ENCODE measurements around the gene CBFB.
"Not testable (repeated sequence)": the region's sequence is repeated elsewhere in the genome, so short reads cannot be mapped to it uniquely, and the experiment has no call there.

CBFB gene

GRCh38 chr16:67098599-67098998, 69.7 kb downstream of the CBFB start:
- no peak for DNase-seq (ENCODE audit: low read depth)

- no peak for DNase-seq (ENCODE audit: low read depth)
Observed at GRCh38 chr16:67100569-67101310, 71.8 kb downstream of the CBFB start.

DNA sequence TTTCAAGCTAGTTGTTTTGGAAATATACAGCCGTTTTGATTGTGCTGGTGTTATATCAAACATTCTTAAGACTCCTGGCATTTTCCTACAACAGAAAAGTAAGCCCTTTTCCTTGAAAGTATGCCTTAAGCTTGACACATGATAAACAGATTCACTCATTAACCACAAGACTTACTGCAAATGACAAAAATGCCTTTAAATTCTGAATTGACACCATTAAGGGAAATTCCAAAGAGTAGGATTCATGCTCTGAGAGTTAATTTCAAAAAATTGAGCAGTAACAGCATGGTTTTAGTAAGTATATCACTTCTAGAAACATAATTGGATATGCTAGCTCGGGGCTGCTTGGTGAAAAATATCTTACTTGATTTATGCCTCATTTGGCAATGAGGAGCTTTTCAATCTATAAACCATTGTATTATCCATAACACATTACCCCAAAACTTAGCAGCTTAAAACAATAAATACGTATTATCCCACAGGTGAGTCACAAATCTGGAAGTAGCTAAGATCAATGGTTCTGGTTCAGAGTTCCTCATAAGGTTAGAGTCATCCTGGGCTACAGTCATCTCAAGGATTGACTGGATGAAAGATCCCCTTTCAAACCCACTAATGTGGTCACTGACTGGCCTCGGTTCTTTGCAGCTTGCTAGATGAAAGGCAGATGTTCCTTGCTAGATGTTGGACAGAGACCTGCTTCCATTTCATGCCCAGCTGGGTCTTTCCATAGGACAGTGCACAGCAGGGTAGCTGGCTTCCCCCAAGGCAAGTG, 72.5 kb downstream of the CBFB start:
- no peak for DNase-seq (ENCODE audit: low read depth)

DNA sequence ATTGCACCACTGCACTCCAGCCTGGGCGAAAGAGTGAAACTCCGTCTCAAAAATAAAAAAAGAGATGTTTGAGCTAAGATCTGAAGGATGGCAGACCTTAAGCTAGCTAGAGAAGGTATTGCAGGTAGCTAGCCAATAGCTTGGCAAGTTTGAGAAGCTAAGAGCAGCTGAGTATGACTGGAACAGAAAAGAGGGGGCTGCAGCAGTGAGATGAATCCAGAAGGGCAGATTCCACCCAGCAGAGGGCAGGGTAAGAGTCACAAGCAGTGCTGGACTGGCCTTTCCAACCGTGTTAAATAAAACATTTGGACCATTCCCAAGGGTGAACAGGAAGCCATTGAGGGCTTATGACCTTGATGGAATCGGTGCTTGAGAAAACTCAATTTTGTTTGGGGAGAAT, 75.1 kb downstream of the CBFB start:
- DNase-seq (ENCODE audit: low read depth), result no peak

- DNase-seq (ENCODE audit: low read depth), result no peak
Observed at GRCh38 chr16:67104845-67105244, 75.9 kb downstream of the CBFB start.

- no peak for DNase-seq (ENCODE audit: low read depth)
Observed at GRCh38 chr16:67105246-67105645, 76.3 kb downstream of the CBFB start.

DNA sequence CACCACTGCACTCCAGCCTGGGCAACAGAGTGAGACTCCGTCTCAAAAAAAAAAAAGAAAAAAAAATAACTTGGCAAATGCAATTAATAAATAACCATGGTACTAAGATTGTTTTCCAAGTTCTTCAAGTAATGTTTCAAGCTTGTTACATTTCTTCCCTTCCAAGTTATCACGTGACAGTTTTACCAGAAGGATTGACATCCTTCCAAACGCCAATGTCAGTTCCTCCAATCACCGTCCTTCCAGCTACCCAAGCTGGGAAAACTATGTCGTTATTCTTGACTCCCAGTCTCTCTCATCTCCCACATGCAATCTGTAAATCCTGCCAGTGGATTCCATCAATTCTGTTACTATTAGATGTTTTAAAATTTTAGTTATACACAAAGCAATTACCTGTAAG, 76.9 kb downstream of the CBFB start:
- no peak for DNase-seq (ENCODE audit: low read depth)

DNA sequence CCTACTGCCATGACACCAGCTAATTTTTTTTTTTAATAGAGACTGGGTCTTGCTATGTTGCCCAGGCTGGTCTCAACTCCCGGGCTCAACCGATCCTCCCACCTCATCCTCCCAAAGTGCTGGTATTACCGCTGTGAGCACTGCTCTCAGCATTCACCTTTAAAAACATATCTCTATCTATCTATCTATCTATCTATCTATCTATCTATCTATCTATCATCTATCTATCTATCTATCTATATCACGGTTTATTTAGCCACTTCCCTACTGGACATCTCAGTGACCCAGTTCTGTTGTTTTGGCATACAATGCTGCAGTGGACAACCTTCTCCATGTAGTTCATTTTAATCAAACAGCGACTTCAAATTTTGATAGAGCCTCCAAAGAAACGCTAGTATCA, 79.5 kb downstream of the CBFB start:
- no peak for DNase-seq (ENCODE audit: low read depth)

GRCh38 chr16:67108931-67109406, 80.0 kb downstream of the CBFB start:
- no peak for DNase-seq (ENCODE audit: low read depth)

DNA sequence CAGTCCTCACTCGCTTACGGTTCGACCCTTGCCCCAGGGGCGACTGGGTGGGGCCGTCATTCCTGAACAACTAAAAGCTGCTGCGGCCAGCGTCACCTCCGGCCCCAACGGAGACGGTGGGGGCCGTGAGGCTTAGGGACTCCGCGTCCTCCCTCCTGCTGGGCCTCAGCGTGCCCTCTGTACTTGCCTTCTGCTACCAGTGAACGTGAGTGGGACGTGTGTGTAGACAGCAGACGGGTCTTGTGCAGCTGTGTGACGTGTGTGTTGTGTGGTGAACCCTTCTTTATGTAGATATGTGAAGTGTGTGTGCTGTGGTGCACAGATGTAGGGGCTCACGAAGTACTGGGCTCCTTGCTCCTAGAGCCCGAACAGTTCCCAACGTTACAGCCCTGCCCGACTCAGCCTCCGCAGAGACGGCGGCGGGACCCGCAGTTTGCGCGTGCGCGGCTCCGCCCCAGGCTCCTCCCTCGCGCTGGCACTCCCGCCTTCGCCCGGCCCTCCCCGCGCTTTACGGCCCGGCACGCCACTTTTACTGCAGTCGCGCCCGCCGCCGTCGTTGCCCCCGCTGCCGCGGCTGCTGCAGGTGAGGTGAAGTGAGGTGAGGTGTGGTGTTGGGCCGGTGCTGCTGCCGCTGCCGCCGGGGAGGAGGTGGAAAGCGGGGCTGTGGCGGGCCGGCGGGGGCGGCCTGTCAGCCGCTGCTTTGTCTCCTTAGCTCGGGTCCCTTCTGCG, 80.6 kb downstream of the CBFB start, which contains the start of gene PHAF1:
TSS of gene PHAF1 (plus strand) at position 535 of the 729 bp plus-strand sequence. CDS start 235 bp downstream, outside the sequence.
- peak; percentile 97 for DNase-seq (ENCODE audit: low read depth)

- DNase-seq (ENCODE audit: low read depth), result no peak
Observed at GRCh38 chr16:67111951-67112444, 83.0 kb downstream of the CBFB start.

GRCh38 chr16:67112591-67113399, 83.8 kb downstream of the CBFB start:
- no peak for DNase-seq (ENCODE audit: low read depth)

DNA sequence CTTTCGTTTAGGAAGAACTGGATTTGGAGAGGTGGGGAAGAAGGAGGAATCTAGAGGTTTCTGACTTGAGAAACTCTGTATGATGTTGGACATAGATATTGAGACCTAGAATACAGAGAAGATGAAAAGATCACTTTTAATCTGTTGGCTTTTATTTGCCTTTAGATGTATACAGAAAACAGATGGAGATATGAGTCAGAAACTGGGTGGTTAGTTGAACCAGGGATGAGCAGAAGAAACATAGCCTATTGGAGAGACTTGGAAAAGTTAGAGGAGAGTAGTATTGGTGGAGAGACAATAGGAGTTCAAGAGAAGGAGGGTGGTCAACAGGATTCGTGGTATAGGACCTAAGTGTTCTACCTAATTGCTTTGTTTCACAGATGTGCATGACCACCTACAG, 85.8 kb downstream of the CBFB start:
- no peak for DNase-seq (ENCODE audit: low read depth)

DNA sequence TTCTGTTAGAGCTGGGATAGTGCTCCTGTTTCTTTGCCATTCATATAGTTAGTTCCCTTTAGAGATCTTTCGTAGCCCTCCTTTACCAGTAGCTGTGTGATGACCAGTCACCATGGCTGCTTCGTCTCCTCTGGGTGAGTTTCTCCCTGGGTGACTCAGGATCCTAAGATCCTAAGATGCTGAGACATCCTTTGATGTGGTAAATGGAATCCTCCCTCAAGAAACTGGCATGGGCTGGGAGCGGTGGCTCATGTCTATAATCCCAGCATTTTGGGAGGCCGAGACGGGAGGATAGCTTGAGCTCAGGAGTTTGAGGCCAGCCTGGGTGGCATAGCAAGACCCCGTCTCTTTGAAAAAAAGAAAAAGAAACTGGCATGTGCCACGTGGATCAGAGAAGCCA, 86.7 kb downstream of the CBFB start:
- no peak for DNase-seq (ENCODE audit: low read depth)

DNA sequence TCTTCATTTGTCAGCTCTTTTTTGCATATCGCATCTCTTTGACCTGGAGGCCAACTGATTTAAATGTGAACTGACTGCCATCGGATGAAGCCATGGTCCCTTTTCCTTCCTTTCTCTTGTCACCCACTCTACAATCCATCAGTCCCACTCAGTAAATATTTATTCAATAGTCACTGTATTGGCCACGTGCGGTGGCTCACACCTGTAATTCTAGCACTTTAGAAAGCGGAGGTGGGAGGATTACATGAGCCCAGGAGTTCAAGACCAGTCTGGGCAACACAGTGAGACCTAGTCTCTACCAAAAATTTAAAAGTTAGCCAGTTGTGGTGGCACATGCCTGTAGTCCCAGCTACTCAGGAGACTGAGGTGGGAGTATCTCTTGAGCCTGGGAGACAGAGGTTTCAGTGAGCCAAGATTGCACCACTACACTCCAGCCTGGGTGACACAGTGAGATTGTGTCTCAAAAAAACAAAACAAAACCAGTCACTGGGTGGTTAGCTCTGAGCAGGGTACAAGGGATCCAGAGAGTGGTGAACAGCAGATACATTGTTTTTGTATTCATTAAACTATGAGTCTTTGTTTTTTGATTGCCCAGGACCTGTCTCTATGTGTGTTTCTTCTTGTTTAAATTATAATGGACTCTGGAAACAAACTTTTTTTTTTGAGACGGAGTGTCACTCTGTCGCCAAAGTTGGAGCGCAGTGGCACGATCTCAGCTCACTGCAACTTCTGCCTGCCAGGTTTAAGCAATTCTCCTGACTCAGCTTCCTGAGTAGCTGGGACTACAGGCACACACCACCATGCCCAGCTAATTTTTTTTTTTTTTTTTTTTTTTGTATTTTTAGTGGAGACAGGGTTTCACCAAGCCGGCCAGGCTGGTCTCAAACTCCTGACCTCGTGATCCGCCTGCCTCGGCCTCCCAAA, 87.7 kb downstream of the CBFB start:
- DNase-seq (ENCODE audit: low read depth), result no peak

DNA sequence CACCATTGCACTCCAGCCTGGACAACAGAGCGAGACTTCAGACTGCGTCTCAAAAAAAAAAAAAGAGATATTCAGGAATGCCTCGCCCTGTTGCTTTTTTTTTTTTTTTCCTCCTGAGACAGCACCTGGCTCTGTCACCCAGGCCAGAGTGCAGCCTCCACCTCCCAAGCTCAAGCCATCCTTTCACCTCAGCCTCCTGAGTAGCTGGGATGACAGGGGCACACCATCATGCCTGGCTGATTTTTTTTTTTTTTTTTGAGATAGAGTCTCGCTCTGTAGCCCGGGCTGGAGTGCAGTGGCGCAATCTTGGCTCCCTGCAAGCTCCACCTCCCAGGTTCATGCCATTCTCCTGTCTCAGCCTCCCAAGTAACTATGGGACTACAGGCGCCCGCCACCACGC, 88.8 kb downstream of the CBFB start:
- DNase-seq (ENCODE audit: low read depth), result no peak

- no peak for DNase-seq (ENCODE audit: low read depth)
Observed at GRCh38 chr16:67120025-67120424, 91.1 kb downstream of the CBFB start.

DNA sequence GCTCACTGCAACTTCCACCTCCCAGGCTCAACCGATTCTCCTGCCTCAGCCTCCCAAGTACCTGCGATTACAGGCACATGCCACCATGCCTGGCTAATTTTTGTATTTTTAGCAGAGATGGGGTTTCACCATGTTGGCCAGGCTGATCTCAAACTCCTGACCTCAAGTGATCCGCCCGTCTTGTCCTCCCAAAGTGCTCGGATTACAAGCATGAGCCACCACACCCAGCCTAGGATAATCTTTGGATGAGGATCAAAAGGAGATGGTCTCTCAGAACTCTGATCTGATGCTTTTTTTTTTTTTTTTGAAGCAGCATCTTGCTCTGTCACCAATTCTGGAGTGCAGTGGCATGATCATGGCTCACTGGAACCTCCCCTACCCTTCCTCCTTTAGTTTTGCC, 93.8 kb downstream of the CBFB start:
- DNase-seq (ENCODE audit: low read depth), result not testable (repeated sequence)

DNA sequence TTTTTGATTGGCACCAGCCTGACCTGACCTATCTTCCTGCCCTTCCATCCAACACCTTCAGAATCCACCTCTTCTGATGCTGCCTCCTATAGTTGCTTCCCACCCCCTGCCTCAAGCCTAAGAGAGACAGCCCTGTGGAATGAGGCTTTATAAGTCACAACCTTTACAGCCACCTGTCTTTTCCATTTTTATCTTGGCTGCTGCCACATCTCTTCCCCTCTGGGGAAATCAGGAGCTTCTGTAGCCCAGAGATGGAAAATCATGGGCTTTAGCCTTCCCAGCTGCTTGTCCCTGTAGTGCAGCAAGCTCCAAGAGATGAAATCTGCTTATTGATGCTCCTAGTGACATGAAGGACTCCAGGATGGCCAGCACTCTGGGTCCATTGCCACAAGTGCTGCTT, 99.5 kb downstream of the CBFB start:
- DNase-seq (ENCODE audit: low read depth), result no peak

DNA sequence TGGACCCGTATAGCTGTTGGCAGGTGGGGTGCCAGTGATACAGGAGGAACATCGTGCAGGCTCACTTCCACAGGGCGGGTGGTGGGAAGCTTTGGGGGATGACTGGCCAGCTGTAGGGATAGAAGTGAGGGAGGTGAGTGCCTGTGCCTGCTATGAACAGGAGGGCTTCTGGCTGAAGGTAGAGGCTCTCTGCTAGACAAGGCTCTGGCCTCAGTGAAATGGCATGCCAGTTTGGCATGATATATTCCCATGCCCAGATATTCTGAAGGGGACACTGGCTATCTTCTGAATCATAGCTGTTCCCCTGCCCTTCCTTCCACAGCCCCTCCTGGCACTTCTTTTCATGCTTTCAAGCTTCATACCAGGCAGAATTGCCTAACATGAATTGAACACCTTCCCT, 99.9 kb downstream of the CBFB start:
- no peak for DNase-seq (ENCODE audit: low read depth)

- no peak for DNase-seq (ENCODE audit: low read depth)
Observed at GRCh38 chr16:67129422-67129821, 100.5 kb downstream of the CBFB start.
